ENCODE results near the gene IRS1.
"Not testable (repeated sequence)": the region's sequence is repeated elsewhere in the genome, so short reads cannot be mapped to it uniquely, and the experiment has no call there.

Gene IRS1

GRCh38 chr2:226799211-226799975, at the start of gene IRS1:
Gene IRS1 (minus strand): TSS chr2:226799820. CDS start chr2:226798738, 1,082 bp downstream.
- DNase-seq (ENCODE audit: low spot score) = peak; percentile 41

GRCh38 chr2:226849349-226849748, 49.7 kb upstream of the IRS1 start:
- DNase-seq (ENCODE audit: low spot score) = no peak

GRCh38 chr2:226847511-226847910, 47.9 kb upstream of the IRS1 start:
- no peak for DNase-seq (ENCODE audit: low spot score)

GRCh38 chr2:226847090-226847489, 47.5 kb upstream of the IRS1 start:
- DNase-seq (ENCODE audit: low spot score) = no peak

GRCh38 chr2:226845386-226846116, 45.9 kb upstream of the IRS1 start:
- DNase-seq (ENCODE audit: low spot score) = no peak

GRCh38 chr2:226843001-226843400, 43.4 kb upstream of the IRS1 start:
- not testable (repeated sequence) for DNase-seq (ENCODE audit: low spot score)

- DNase-seq (ENCODE audit: low spot score) = no peak
Observed at GRCh38 chr2:226839951-226840350, 40.3 kb upstream of the IRS1 start.

GRCh38 chr2:226839161-226839560, 39.5 kb upstream of the IRS1 start:
- DNase-seq (ENCODE audit: low spot score) = no peak

GRCh38 chr2:226838722-226839121, 39.1 kb upstream of the IRS1 start:
- DNase-seq (ENCODE audit: low spot score) = peak; percentile 12

GRCh38 chr2:226837787-226838603, 38.4 kb upstream of the IRS1 start:
- DNase-seq (ENCODE audit: low spot score) = no peak

- DNase-seq (ENCODE audit: low spot score) = no peak
Observed at GRCh38 chr2:226837334-226837733, 37.7 kb upstream of the IRS1 start.

- no peak for DNase-seq (ENCODE audit: low spot score)
Observed at GRCh38 chr2:226836548-226836885, 36.9 kb upstream of the IRS1 start.

- peak; percentile 93 for DNase-seq (ENCODE audit: low spot score)
Observed at GRCh38 chr2:226835796-226836547, 36.4 kb upstream of the IRS1 start, which contains the start of gene RHBDD1. Gene RHBDD1 (plus strand): TSS chr2:226836054. CDS start chr2:226864694, 28,640 bp downstream.

GRCh38 chr2:226835420-226835795, 35.8 kb upstream of the IRS1 start:
- no peak for DNase-seq (ENCODE audit: low spot score)

- not testable (repeated sequence) for DNase-seq (ENCODE audit: low spot score)
Observed at GRCh38 chr2:226834880-226835279, 35.3 kb upstream of the IRS1 start.

- no peak for DNase-seq (ENCODE audit: low spot score)
Observed at GRCh38 chr2:226832061-226832460, 32.4 kb upstream of the IRS1 start.

- DNase-seq (ENCODE audit: low spot score) = no peak
Observed at GRCh38 chr2:226831266-226831665, 31.6 kb upstream of the IRS1 start.

GRCh38 chr2:226829721-226830631, 30.4 kb upstream of the IRS1 start:
- DNase-seq (ENCODE audit: low spot score) = no peak

- DNase-seq (ENCODE audit: low spot score) = no peak
Observed at GRCh38 chr2:226828191-226828590, 28.6 kb upstream of the IRS1 start.

GRCh38 chr2:226825056-226825455, 25.4 kb upstream of the IRS1 start:
- no peak for DNase-seq (ENCODE audit: low spot score)

GRCh38 chr2:226818930-226819329, 19.3 kb upstream of the IRS1 start:
- no peak for DNase-seq (ENCODE audit: low spot score)
